Erythroblast (primary cell): Measurements from ENCODE around the gene ALKAL2.

ENCODE experiments used
- GATA1 ChIP-seq: IDR thresholded peaks from 2 replicates; pipeline ENCODE4 v1.6.1; 2011; ENCODE audit warnings: low read depth, mild to moderate bottlenecking, control low read depth, low read length, moderate library complexity
- POLR2A ChIP-seq: IDR thresholded peaks from 2 replicates; pipeline ENCODE4 v1.6.1; 2011; ENCODE audit warnings: mild to moderate bottlenecking, low read length

DNA sequence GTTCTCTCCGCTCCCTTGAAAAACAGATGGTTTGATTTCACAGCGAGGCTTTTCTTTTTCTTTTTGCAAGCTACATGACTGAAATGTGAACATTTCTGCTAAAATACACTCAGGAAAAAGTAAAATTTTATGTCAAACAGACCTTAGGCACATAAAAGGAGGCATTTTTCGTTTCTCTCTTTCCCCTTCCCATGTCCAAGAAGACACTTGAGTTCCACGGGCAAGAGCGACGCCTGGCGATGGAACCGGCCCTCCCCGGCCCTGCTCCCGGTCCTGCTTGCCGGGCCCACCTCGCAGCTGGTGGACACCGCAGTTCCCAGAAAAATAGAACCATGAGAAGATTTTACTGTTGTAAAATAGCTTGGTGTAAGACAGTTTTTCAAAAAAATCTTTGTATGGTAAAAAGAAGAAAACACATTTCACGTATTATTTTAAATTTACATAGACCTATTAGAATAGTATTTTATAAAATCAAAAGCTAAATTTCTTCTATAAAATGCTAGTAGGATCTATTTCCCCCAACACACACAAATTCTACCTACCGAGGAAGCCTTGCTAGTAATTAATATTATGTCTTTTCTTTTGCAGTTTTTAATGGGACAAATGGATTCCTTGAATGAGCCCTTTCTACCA, 2.3 kb upstream of the ALKAL2 start:
- TF ChIP-seq POLR2A (no peak), GATA1 (no peak)
